Liver (tissue), 9 donors: ENCODE results near the gene GUCY1A2. TPM values are rescaled to one million over a fixed set of nuclear protein-coding genes. Genes with fewer than 3 reads are reported as not detected.
A peak's percentile ranks its signal among the peaks of the same experiment; 100 is the strongest.

Experiments used
- DNase-seq: peaks from one replicate; pipeline ENCODE4 v3.0.0-alpha.2; 2017; ENCODE audit warnings: low spot score
- H3K27ac ChIP-seq, 2 donors: one replicate each; pipeline ENCODE4 v1.7.0; 2013; ENCODE audit warnings: inconsistent platforms in 2 of 2, low read length in 2 of 2, control low read depth in 1 of 2, low read depth in 1 of 2, mild to moderate bottlenecking in 1 of 2
- H3K27me3 ChIP-seq, 4 donors: one replicate each; pipeline versions ENCODE4 v1.6.1 to v1.7.0; 2013; ENCODE audit warnings: low read length in 3 of 4, inconsistent platforms in 1 of 4, mild to moderate bottlenecking in 1 of 4, moderate library complexity in 1 of 4; ENCODE audit not compliant: control insufficient read depth in 4 of 4, insufficient read depth in 4 of 4
- H3K36me3 ChIP-seq, 4 donors: one replicate each; pipeline versions ENCODE4 v1.6.1 to v1.7.0; 2013; ENCODE audit warnings: low read length in 3 of 4, mild to moderate bottlenecking in 3 of 4, low read depth in 1 of 4, moderate library complexity in 1 of 4; ENCODE audit not compliant: control insufficient read depth in 4 of 4, insufficient read depth in 3 of 4
- H3K4me1 ChIP-seq, 4 donors: one replicate each; pipeline versions ENCODE4 v1.6.1 to v1.7.0; 2013; ENCODE audit warnings: low read length in 3 of 4, mild to moderate bottlenecking in 3 of 4, moderate library complexity in 1 of 4; ENCODE audit not compliant: control insufficient read depth in 4 of 4, insufficient read depth in 4 of 4
- H3K4me3 ChIP-seq, 3 donors: one replicate each; pipeline versions ENCODE4 v1.6.1 to v1.7.0; 2013; ENCODE audit warnings: low read length in 3 of 3, control low read depth in 1 of 3, low read depth in 1 of 3, mild to moderate bottlenecking in 1 of 3
- H3K9ac ChIP-seq, 2 donors: one replicate each; pipeline ENCODE4 v1.7.0; 2013; ENCODE audit warnings: low read length in 2 of 2, mild to moderate bottlenecking in 2 of 2, moderate library complexity in 2 of 2, control low read depth in 1 of 2, low read depth in 1 of 2
- H3K9me3 ChIP-seq, 4 donors: one replicate each; pipeline versions ENCODE4 v1.6.1 to v1.7.0; 2013; ENCODE audit warnings: low read length in 3 of 4; ENCODE audit not compliant: control insufficient read depth in 4 of 4
- EGR1 ChIP-seq, 2 donors: IDR thresholded peaks; 2 replicates each; pipeline ENCODE4 v1.6.1; 2016 to 2018; ENCODE audit warnings: antibody characterized with exemption in 2 of 2, low read depth in 2 of 2
- FOXA1 ChIP-seq: IDR thresholded peaks from 2 replicates; pipeline ENCODE4 v1.6.1; 2016; ENCODE audit warnings: antibody characterized with exemption
- FOXA2 ChIP-seq: IDR thresholded peaks from 2 replicates; pipeline ENCODE4 v1.6.1; 2016; ENCODE audit warnings: antibody characterized with exemption
- GABPA ChIP-seq, 2 donors: IDR thresholded peaks in 1 of 2; conservative IDR thresholded peaks in 1 of 2; 2 replicates each; pipeline ENCODE4 v1.6.1; 2016; ENCODE audit warnings: antibody characterized with exemption in 2 of 2, mild to moderate bottlenecking in 1 of 2, moderate library complexity in 1 of 2
- HNF4A ChIP-seq, 2 donors: conservative IDR thresholded peaks; 2 replicates each; pipeline ENCODE4 v1.6.1; 2016; ENCODE audit warnings: antibody characterized with exemption in 2 of 2, mild to moderate bottlenecking in 2 of 2
- HNF4G ChIP-seq: IDR thresholded peaks from 2 replicates; pipeline ENCODE4 v1.6.1; 2016; ENCODE audit warnings: antibody characterized with exemption
- JUND ChIP-seq, 2 donors: IDR thresholded peaks; 2 replicates each; pipeline ENCODE4 v1.6.1; 2016; ENCODE audit warnings: antibody characterized with exemption in 2 of 2
- NR2F2 ChIP-seq: IDR thresholded peaks from 2 replicates; pipeline ENCODE4 v1.6.1; 2016; ENCODE audit warnings: antibody characterized with exemption
- RAD21 ChIP-seq, 2 donors: IDR thresholded peaks; 2 replicates each; pipeline ENCODE4 v1.6.1; 2016; ENCODE audit warnings: antibody characterized with exemption in 2 of 2, mild to moderate bottlenecking in 2 of 2
- RXRA ChIP-seq, 2 donors: IDR thresholded peaks; 2 replicates each; pipeline ENCODE4 v1.6.1; 2017 to 2018; ENCODE audit warnings: antibody characterized with exemption in 2 of 2, mild to moderate bottlenecking in 1 of 2
- SP1 ChIP-seq: IDR thresholded peaks from 2 replicates; pipeline ENCODE4 v1.6.1; 2018; ENCODE audit warnings: antibody characterized with exemption, mild to moderate bottlenecking
- TAF1 ChIP-seq: conservative IDR thresholded peaks from 2 replicates; pipeline ENCODE4 v1.6.1; 2016; ENCODE audit warnings: antibody characterized with exemption, mild to moderate bottlenecking
- YY1 ChIP-seq: IDR thresholded peaks from 2 replicates; pipeline ENCODE4 v1.6.1; 2016; ENCODE audit warnings: antibody characterized with exemption, mild to moderate bottlenecking
- WGBS: extraction: QIAGEN DNeasy Blood & Tissue Kit; methylation state at CpG from one replicate; pipeline ENCODE4 v1.1.7; 2013; 5-methylcytosine and 5-hydroxymethylcytosine counted together
- polyA plus RNA-seq, 2 donors: library from polyadenylated mRNA; stranded (reverse) in 1 of 2; unstranded in 1 of 2; fragments of 200-250 nt in 1 of 2; fragments of >200 nt in 1 of 2; fragmentation: Nextera tagmentation in 1 of 2; extraction: Ambion mirVana in 1 of 2; gene quantifications; one replicate each; pipeline versions ENCODE4 v1.2.1 to v1.2.3, GENCODE V29; 2013 to 2015
- total RNA-seq, 2 donors: library from RNA; depleted of rRNA; stranded (reverse); fragments of >200 nt; gene quantifications; one replicate each; pipeline ENCODE4 v1.2.3, GENCODE V29; 2014
- TF ChIP-seq, protein P1 (sequence below): fragments of 150-350 bp; IDR thresholded peaks from 2 replicates; pipeline ENCODE4 v1.5.1; 2017; ENCODE audit warnings: improper control_type of control experiment, low read depth, low read length; ENCODE audit not compliant: missing input control
- TF ChIP-seq, protein P2 (sequence below): IDR thresholded peaks from 2 replicates; pipeline ENCODE4 v1.6.1; 2016; ENCODE audit warnings: antibody characterized with exemption, mild to moderate bottlenecking
- TF ChIP-seq, protein P3 (sequence below): IDR thresholded peaks from 2 replicates; pipeline ENCODE4 v1.6.1; 2016; ENCODE audit warnings: antibody characterized with exemption
- TF ChIP-seq, protein P4 (sequence below): IDR thresholded peaks from 2 replicates; pipeline ENCODE4 v1.6.1; 2016; ENCODE audit warnings: antibody characterized with exemption
- donor health status: healthy.
- donor health status: healthy.
- donor health status: healthy.
- donor health status: healthy.
- donor health status: healthy.

The GUCY1A2 gene
- total and polyA plus RNA-seq, 4 donors: 0.55 to 4.4 (median 1.7) TPM

DNA sequence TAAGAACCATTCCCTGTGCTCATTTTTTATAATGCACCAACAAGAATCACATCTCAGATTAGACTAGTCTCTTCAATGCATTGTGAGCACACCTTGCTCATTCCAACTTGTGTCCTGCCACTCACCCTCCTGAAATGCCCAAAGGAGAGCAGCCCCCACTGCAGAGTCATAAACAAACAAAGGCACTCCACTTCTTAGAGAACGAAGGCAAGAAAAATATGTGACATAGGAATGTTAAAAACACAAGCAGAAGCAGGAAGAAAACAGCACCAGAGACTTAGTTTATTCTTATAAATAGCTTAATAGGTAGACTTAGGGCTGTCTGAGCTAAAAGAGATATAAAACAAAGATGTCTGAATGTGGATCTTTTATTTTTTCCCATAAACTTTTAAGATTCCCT lies 57.2 kb downstream of the GUCY1A2 start:
- no peak for DNase-seq
- no peaks in the 10 kb centered on the region for H3K36me3 ChIP-seq
- WGBS: 8% methylated on average over 1 of the region's 1 CpG
- H3K4me1 ChIP-seq: no peaks in the 10 kb centered on the region
- H3K4me3 ChIP-seq: no peak overlapping the region
- H3K9me3 ChIP-seq: no peaks in the 10 kb centered on the region
- TF ChIP-seq JUND (IDR thresholded peaks at IDR 0.05) (no peak), HNF4G (no peak), FOXA1 (no peak), GABPA (IDR thresholded peaks at IDR 0.05 in 1 of 2, conservative IDR thresholded peaks at IDR 0.05 in 1 of 2) (no peak), HNF4A (conservative IDR thresholded peaks at IDR 0.05) (no peak), RAD21 (IDR thresholded peaks at IDR 0.05) (no peak), FOXA2 (no peak)
- TF ChIP-seq, protein P1, sequence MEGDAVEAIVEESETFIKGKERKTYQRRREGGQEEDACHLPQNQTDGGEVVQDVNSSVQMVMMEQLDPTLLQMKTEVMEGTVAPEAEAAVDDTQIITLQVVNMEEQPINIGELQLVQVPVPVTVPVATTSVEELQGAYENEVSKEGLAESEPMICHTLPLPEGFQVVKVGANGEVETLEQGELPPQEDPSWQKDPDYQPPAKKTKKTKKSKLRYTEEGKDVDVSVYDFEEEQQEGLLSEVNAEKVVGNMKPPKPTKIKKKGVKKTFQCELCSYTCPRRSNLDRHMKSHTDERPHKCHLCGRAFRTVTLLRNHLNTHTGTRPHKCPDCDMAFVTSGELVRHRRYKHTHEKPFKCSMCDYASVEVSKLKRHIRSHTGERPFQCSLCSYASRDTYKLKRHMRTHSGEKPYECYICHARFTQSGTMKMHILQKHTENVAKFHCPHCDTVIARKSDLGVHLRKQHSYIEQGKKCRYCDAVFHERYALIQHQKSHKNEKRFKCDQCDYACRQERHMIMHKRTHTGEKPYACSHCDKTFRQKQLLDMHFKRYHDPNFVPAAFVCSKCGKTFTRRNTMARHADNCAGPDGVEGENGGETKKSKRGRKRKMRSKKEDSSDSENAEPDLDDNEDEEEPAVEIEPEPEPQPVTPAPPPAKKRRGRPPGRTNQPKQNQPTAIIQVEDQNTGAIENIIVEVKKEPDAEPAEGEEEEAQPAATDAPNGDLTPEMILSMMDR: no peak
- H3K9ac ChIP-seq: no peak overlapping the region
- H3K27me3 ChIP-seq: no peaks in the 10 kb centered on the region
- no peak overlapping the region for H3K27ac ChIP-seq

DNA sequence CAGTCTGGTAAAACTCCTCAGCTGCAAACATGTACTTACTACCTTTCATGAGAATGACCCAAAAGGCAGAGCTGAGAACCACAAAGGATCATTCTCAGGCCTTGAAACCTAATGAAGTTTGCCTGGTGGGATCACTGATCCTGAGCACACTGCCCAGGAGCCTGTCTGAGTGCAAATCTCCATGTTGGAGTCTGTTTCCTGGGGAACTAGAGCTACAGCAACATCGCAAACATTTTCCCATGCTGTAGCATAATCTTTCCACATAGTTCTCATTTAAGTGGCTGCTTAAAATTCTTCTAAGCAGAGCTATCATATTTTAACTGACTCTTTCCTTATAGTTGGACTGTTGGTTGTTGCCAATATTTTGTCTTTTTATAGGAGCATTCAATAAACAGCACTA lies 58.5 kb downstream of the GUCY1A2 start:
- no peak for DNase-seq
- H3K36me3 ChIP-seq: no peaks in the 10 kb centered on the region
- H3K4me1 ChIP-seq: no peaks in the 10 kb centered on the region
- no peak overlapping the region for H3K27ac ChIP-seq
- H3K9ac ChIP-seq: no peak overlapping the region
- no peaks in the 10 kb centered on the region for H3K9me3 ChIP-seq
- WGBS: 84% methylated on average over 1 of the region's 1 CpG
- no peaks in the 10 kb centered on the region for H3K27me3 ChIP-seq
- no peak for TF ChIP-seq HNF4G
- no peak for TF ChIP-seq TAF1
- TF ChIP-seq EGR1 (IDR thresholded peaks at IDR 0.05; ENCODE audit: low read depth in 2 of 2): no peak
- TF ChIP-seq FOXA2: no peak
- peak; percentile 17 to 59 for TF ChIP-seq RXRA (IDR thresholded peaks at IDR 0.05)
- H3K4me3 ChIP-seq: no peak overlapping the region

DNA sequence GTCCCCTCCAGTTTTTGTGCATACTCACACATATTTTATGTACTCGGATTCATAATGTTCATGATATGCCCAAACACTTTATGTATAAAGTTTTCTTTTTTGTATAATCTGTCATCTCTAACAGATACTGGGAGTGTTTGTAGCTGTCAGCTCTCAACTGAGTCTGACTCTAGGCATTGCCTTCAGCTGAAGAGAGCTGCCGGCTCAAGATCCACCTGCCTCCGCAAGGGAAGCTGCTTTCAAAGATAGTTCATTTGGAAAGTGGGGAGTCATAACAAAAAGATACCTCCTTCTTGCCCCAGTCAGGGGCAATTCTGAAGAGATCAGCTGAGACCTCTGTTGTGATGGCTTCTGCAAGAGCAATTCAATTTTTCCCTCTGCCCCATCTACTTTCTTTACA lies 58.9 kb downstream of the GUCY1A2 start:
- TF ChIP-seq, protein P2, sequence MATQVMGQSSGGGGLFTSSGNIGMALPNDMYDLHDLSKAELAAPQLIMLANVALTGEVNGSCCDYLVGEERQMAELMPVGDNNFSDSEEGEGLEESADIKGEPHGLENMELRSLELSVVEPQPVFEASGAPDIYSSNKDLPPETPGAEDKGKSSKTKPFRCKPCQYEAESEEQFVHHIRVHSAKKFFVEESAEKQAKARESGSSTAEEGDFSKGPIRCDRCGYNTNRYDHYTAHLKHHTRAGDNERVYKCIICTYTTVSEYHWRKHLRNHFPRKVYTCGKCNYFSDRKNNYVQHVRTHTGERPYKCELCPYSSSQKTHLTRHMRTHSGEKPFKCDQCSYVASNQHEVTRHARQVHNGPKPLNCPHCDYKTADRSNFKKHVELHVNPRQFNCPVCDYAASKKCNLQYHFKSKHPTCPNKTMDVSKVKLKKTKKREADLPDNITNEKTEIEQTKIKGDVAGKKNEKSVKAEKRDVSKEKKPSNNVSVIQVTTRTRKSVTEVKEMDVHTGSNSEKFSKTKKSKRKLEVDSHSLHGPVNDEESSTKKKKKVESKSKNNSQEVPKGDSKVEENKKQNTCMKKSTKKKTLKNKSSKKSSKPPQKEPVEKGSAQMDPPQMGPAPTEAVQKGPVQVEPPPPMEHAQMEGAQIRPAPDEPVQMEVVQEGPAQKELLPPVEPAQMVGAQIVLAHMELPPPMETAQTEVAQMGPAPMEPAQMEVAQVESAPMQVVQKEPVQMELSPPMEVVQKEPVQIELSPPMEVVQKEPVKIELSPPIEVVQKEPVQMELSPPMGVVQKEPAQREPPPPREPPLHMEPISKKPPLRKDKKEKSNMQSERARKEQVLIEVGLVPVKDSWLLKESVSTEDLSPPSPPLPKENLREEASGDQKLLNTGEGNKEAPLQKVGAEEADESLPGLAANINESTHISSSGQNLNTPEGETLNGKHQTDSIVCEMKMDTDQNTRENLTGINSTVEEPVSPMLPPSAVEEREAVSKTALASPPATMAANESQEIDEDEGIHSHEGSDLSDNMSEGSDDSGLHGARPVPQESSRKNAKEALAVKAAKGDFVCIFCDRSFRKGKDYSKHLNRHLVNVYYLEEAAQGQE: no peak
- TF ChIP-seq GABPA (IDR thresholded peaks at IDR 0.05 in 1 of 2, conservative IDR thresholded peaks at IDR 0.05 in 1 of 2) (no peak), NR2F2 (no peak), JUND (IDR thresholded peaks at IDR 0.05) (no peak), YY1 (no peak), TAF1 (no peak), SP1 (no peak), HNF4G (no peak), RAD21 (IDR thresholded peaks at IDR 0.05) (no peak)
- TF ChIP-seq, protein P3, sequence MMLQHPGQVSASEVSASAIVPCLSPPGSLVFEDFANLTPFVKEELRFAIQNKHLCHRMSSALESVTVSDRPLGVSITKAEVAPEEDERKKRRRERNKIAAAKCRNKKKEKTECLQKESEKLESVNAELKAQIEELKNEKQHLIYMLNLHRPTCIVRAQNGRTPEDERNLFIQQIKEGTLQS: no peak
- TF ChIP-seq, protein P4, sequence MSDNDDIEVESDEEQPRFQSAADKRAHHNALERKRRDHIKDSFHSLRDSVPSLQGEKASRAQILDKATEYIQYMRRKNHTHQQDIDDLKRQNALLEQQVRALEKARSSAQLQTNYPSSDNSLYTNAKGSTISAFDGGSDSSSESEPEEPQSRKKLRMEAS: no peak
- H3K9me3 ChIP-seq: no peaks in the 10 kb centered on the region
- H3K36me3 ChIP-seq: no peaks in the 10 kb centered on the region
- WGBS: 76% methylated on average over 3 of the region's 3 CpGs
- DNase-seq: no peak
- H3K4me3 ChIP-seq: no peak overlapping the region
- H3K27me3 ChIP-seq: no peaks in the 10 kb centered on the region
- no peak overlapping the region for H3K27ac ChIP-seq
- H3K9ac ChIP-seq: no peak overlapping the region
- no peaks in the 10 kb centered on the region for H3K4me1 ChIP-seq
